HG03378 (cell line): Measurements from ENCODE around the gene CLCNKA.
"Not testable (repeated sequence)": the region's sequence is repeated elsewhere in the genome, so short reads cannot be mapped to it uniquely, and the experiment has no call there.

Experiments
- ATAC-seq: cut with Tn5 transposase; IDR thresholded peaks from one replicate; pipeline ENCODE4 v1.9.1; 2021; ENCODE audit warnings: mild to moderate bottlenecking, moderate library complexity; ENCODE audit not compliant: unreplicated experiment

The CLCNKA gene

DNA sequence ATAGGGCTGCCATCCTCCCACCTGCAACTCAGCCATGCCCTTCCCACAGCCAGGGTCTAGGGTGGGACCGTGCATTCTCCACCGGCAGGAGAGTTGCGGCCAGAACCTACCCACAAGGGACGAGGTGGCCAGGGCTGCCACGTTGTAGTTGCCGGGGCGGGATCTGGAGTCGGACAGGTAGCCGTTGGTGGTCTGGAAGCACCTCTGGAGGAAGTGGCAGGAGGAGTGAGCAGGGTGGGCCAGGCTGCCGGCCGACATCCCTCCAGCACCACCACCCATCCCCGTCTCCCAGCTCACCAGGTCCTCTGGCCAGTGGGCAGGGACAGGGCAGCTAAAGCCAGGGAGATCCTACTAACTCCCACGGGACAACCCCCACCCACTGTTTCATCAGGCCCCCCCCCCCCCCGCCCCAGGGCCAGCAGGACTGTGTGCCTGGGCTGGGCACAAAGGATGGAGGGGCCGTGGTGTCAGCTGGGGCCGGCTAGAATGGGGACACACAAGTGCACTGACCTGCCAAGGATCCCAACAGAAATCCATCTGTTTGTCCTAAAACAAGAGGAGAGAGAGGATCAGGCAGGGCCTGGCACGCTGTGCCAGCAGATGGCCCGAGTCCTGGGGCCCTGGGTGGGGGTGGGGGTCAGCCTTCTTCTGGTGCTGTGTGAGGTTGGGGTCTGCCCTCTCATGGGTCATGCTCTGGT lies 40.3 kb downstream of the CLCNKA start:
- not testable (repeated sequence) for ATAC-seq

DNA sequence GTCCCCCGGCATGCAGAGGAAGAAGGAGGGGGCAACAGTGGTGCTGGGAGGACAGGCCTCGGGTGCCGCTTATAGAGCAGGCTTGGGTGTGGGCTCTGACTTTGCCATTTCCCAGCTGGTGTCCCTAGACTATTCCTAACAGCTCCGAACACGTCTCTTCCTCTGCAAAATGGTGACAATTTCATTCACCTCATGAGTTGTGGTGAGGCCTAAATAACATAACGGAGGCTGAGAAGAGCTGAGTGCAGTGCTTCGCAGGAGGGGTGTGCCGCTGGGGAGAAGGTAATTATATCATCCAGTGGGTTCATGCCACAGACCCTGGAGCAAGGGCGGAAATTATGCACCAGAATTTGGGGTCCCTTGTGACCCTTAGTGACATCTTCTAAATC lies 40.8 kb downstream of the CLCNKA start:
- not testable (repeated sequence) for ATAC-seq

DNA sequence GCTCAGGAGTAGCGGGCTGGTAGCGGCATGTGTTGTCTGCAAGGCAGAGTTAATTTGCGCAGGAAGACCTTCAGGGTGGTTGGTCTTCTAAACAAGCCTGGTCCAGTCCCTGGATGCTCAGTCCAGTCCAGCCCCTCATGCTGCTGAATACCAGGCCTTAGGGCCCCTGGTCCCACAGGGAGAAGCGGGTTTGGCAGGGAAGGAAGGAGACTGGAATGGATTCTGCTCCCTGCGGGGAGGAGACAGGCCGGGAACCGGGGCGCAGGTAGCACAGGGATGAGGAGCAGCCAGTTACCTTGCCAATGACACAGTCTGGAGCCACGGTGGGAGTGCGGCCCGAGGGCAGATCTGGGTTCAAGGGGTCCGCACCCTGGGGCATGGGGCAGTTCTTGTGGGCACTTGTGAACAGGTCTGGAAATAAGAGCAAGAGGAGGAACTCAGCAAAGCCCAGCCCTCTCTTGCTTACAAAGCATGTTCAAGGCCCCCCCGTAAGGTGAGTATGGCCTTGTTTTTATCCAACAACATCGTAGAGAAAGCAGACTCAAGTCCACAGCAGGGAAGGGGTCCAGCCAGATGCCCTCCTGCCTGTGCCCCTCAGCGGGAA lies 41.5 kb downstream of the CLCNKA start:
- ATAC-seq: no peak

DNA sequence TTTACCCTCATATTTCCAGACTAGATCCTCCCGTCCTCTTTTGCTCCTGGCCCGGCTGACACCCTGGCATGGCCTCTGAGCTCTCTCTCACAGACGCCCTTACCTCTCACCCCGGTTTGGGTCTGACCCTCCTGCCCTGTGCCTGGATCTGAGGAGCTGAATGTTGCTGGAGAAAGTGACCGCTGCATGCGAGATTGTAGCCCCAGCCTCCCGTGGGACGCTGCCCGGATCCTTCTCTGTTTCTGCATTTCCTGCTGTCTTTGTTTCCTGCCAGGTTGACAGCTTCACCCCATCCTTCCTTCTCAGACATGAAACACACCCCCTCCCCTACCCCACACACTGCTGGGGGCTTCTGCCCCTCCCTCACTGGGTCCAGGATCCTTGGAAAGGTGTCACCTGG lies 42.1 kb downstream of the CLCNKA start:
- ATAC-seq: no peak

DNA sequence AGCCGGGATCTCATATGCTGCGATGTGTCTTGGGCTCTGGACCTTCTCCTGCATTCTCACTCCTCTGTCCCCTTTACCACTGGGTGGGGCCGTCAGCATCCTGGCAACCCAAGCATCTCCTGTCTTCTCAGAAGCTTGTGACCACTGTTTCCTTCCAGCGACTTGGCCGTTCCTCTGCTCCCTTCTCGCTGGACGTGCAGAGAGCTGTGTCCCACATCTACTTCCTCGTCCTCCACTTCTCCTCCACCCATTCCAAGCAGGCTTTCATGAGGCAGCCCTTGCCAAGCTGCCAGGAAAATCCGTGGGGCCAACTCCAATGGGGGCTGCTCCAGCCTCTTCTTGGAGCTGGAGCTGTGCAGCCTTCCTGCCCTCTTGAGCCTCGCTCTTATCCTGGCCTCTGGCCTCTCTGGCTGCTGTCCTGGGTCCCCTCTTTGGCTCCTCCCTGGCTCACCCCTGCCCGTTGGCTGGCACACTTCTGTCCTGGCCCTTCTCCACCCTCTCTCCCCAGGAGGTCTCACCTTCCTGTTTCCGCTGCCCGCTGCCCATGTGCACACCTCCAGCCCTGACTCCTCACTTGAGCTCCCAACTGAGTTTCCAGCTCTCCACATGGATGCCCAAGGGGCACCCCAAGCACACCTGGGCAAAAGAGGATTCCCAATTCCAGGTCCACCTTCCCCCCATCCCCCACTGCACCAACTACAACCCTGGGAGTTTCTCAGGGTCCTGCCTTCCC lies 42.9 kb downstream of the CLCNKA start:
- ATAC-seq: no peak

DNA sequence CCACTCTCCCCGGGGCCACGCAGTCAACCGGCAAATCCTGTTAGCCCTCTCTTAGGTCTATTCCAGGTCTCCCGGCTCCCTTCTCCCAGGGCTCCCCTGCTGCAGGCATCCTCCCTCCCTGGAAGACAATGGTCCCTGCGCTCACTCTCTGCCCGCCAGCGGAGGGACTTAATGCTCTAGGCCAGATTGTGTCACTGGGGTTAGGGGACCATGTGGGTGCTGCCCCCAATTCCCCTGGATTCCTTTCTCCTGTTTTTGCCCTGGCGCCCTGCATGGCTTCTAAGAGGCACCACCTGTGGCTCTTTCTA lies 43.4 kb downstream of the CLCNKA start:
- no peak for ATAC-seq

DNA sequence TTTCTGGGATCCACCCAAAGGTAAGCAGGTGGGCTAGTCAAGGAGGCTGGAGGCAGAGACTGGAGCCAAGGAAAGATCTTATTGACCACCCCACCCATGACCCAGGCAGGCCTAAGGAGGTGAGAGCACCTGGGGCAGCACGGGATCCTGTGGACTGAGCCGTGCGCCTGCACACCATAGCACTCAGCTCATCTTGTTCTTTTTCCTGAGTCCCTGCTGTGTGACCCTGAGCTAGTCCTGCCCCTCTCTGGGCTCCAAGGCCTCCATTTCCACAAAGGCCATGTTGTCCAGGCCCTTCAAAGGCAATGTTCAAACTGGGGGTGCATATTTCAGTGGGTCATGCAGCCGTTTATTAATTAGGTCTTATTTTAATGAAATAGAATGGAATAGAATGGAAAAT lies 44.4 kb downstream of the CLCNKA start:
- ATAC-seq: no peak

DNA sequence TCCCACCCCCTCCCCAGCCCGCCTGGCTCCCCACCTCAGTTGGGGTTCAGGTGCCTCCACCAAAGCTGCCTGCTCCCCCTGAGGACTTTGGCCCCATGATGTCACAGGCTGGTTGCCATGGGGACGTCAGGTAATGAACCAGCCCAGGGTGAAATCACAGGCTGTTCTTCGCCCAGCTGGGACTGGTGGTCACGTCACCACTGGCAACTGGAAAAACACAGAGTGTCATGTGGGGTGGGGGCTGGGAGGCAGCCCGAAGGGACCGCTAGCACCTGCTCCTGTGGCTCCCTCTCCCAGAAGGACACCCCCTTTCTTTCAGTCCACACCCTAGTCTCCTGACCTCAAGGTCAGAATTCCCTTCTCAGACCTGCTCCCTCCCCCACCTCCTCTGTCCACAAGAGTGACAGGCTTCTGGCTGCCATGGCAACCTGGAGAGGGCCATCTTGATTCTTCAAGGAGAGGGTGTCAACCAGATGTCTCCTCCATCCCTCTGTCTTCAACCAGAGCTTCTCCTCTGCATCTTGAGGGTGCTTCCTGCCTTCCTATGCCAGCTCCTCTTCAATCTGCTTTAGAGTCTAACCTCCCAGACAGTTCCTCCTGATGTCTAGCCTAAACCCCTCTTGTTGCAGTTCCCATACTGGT lies 45.4 kb downstream of the CLCNKA start:
- no peak for ATAC-seq

DNA sequence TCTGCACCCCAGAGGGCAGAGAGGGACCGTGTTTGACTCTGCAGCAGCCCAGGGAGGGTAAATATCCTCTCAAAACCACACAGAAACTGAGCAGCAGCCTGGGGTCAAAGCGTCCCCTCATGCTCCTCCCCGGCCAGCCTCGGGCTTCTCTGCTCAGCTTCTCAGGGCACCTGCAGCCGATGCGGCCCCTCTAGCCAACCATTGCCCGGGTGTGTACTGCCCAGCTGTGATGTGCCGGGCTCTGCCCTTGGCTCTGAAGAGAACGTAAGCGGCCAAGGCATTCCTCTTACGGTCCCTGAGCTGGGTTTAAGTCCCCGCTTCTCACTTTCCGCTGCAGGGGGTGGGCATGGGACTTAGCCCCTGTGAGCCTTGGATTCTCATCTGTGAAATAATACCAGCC lies 46.1 kb downstream of the CLCNKA start:
- no peak for ATAC-seq

DNA sequence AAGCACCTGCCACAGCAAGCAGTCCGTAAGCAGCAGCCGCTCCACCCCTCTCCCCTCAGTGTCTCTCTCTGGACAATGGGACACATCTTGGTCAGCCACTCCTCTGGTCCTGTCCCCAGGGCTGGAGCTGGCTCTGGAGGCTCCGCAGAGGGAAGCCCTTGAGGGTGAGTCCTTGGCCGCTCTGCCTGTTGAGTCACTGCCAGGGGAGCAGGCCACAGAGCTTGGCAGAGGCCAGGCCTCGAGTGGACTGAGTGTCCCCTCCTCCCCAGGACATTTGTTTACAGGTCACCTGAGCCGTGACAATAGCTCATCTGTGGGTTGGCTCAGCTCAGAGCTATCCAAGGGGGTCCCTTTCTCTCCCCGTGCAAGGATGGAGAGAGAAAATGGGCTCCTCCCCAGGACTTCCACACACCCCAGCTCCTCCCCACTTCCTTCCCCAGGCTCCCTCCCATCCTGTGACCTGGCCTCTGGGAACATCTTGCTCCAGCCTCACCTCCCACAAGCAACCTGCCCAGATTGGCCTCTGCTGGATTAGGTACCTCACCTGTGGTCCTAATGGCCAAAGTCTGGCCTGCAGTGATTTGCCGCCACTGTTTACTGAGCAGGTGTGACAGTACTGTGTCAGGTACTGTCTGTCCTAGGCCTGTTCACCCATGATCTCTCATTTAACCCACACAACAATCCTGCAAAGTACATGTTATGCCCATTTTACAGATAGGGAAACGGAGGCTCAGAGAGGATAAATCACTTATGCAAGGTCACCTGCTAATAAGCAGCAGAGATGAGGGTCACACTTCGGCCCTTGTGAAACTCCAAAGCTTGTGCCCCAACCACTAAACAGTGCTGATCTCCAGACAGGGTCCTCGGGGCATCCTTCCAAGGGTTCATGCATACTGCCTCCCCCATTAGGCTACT lies 46.8 kb downstream of the CLCNKA start:
- ATAC-seq: no peak

DNA sequence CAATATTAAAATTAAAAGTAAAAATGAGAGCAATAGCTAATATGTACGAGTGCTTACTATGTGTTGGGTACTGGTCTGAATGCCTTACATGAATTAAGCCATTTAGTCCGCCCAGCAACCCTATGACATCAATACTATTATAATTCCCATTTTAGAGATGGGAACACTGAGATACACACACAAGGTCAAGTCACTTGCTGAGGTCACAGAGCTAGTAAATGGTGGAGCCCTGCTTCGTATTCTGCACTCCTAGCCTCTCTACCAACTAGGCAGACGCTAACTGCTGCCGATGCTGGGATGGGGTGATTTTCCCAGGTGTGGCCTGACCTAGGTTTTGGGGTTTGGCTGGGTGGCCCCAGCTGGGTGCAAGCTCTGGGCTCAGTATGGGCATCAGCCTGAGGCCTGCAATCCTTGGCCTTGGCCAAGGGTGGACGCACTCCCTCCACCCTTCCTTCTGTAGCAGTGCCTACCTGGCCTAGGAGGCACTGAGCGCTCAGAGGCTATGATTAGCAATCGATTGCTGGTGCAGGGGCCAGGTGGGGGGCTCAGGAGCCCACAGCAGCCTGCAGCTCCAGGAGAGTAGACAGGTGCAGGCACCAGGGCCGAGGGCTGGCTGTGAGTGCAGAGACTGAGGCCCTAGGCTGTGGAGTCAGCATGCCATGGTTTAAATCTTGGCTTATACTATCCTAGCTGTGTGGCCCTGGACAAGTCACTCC lies 49.0 kb downstream of the CLCNKA start:
- no peak for ATAC-seq

DNA sequence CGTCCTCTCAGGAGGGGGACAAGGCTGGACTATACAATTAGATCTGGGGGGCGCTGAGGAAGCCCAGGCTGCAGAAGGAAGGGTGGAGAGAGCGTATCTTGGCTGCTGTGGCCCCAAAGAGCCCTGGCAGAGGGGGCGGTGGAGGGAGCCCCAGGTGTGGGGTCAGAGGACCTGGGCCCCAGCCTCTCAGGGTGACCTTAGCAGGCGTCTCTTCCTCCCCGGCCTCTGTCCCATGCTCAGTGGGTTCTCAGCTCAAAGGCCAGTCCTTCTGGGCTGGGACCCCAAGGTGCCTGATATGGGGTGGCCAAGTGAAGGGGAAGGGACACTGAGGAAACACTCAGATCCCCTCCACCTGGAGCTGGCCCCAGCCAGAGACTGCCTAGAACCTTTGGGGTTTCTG lies 49.8 kb downstream of the CLCNKA start:
- no peak for ATAC-seq

DNA sequence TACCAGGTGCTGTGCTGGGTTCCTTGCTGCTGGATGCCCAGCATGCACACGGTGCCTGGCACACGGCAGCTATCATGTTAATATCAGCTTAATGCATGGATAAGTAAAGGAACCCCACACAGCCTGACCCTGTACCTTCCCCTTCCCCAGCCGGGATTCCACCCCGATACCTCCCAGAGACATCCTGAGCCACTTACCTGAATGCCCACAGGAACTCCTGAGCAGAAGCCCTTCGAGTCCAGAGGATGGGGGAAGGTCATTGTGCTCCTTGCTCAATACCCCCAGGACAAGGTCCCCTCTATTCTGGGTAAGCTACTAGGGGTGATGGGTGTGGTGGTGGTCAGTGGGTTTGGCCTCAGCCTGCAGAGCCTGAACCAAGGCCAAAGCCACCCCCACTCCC lies 50.3 kb downstream of the CLCNKA start:
- no peak for ATAC-seq

DNA sequence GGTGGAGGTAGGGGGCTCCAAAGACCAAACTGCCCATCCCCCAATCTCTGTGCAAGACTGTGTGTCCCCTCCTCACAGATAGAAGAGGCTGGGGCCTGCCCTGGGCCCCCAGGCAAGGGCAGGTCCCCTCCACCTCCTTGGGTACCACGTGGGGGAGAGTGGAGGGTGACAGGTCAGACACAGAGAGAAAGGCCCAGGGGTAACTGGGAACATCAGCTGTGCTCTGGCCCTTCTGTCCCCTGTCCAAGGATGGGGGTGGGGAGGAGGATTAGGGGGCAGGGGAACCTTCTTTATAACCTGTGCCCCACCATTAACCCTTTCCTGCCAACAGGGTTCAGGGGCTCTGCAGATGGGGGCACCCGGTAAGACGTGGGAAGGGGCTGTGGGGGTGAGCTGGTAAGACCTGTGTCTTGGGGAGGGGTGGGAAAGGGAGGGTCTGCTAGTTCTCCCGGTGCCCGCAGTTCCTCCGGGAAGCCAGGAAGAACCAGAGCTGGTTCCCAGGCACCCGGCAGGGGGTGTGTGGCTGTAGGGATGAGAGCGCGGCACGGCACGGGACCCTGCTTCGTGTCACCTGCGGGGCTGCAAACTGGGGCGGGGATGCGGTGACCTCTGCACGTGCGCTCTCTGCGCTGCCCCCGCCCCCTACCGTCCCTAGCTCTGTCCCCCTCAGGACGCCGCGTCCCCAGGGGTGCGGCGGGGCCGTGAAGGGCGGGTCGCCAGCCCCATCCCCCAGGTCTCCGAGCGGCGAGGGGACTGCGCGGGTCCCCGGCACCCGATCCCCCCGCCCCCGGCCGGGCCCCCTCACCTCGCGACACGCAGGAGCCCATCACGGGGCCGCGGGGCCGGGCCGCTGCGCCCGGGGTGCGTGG lies 51.0 kb downstream of the CLCNKA start:
- no peak for ATAC-seq

DNA sequence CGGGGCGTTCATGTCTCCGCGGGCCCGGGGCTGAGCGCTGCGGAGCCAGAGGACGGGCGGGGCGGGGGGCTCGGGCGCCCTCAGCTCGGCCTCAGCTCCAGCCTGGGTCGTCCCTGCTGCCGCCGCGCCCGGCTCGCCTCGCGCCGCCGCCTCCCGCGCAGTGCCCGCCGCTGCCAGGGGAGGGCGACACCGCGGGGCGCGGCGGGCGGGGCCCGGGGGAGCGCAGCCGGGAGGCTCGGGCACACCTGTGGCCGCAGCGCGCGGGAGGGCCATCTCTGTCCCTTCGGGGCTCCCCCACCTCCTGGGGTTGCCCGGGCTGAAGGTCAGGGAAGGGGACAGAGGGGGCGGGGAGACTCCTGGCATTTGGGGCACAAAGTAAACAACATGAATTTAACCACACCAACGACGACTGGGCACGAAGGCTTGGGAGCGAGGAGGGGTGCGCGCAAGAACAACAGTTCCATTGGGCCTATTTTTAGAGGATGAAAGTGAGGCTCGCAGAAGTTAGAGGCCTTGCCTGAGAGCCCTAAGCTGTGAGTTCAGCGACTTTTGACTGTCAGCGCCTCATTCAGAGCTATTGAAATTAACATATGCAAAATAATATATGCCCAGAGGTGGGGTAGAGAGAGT lies 51.8 kb downstream of the CLCNKA start, which contains the start of gene FAM131C:
FAM131C (minus strand) TSS at position 162 of the 630 bp plus-strand sequence. CDS start 209 bp downstream, outside the sequence.
- no peak for ATAC-seq

DNA sequence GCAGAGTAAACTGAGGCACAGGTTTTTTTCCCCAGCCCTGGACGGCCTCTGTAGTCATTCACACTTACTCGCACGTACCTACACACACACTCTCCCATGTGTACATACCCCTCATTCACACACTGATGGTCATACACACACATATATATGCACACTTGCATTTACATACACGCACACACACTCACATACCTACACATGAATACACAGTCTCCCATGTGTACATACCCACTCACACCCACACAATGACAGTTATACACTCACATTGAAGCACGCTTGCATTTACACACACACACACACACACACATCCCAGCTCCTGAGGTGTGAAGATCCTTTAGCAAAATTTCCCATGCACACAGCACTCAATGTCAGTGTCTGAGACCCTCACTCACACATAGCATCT lies 52.4 kb downstream of the CLCNKA start:
- ATAC-seq: no peak

DNA sequence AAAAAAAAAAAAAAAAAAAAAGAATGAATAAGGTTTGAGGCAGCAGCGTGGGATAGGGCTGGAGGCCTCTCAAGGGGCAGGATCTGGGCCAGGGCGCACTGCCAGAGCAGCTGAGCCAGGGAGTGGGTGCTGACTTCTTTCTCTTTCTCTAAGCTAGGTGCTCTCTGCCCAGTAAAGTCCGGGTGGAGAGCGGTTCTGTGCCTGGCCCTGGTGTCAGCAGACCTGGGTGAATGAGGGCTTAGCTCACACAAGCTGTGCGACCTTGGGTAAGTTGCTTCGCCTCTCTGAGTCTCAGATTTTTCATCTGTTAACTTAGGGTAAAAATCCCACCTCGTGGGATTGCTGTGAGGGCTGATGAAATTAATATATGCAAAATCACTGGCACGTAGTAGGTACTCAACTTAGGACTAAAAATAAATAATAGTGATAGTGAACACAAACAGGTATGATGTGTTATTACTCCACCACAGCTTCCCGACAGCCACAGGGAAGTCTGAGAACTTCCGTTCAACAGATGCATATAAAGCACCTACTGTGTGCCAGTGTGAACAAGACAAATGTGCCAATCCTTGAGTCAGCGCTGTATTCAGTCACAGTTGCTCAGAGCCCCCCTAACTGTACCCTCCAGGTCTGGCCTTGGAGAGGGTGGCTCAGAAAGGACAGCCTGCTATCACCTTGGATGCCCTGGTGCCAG lies 53.6 kb downstream of the CLCNKA start:
- no peak for ATAC-seq
